ENCODE results near the gene GRIPAP1.

Gene GRIPAP1, protein sequence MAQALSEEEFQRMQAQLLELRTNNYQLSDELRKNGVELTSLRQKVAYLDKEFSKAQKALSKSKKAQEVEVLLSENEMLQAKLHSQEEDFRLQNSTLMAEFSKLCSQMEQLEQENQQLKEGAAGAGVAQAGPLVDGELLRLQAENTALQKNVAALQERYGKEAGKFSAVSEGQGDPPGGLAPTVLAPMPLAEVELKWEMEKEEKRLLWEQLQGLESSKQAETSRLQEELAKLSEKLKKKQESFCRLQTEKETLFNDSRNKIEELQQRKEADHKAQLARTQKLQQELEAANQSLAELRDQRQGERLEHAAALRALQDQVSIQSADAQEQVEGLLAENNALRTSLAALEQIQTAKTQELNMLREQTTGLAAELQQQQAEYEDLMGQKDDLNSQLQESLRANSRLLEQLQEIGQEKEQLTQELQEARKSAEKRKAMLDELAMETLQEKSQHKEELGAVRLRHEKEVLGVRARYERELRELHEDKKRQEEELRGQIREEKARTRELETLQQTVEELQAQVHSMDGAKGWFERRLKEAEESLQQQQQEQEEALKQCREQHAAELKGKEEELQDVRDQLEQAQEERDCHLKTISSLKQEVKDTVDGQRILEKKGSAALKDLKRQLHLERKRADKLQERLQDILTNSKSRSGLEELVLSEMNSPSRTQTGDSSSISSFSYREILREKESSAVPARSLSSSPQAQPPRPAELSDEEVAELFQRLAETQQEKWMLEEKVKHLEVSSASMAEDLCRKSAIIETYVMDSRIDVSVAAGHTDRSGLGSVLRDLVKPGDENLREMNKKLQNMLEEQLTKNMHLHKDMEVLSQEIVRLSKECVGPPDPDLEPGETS

DNA sequence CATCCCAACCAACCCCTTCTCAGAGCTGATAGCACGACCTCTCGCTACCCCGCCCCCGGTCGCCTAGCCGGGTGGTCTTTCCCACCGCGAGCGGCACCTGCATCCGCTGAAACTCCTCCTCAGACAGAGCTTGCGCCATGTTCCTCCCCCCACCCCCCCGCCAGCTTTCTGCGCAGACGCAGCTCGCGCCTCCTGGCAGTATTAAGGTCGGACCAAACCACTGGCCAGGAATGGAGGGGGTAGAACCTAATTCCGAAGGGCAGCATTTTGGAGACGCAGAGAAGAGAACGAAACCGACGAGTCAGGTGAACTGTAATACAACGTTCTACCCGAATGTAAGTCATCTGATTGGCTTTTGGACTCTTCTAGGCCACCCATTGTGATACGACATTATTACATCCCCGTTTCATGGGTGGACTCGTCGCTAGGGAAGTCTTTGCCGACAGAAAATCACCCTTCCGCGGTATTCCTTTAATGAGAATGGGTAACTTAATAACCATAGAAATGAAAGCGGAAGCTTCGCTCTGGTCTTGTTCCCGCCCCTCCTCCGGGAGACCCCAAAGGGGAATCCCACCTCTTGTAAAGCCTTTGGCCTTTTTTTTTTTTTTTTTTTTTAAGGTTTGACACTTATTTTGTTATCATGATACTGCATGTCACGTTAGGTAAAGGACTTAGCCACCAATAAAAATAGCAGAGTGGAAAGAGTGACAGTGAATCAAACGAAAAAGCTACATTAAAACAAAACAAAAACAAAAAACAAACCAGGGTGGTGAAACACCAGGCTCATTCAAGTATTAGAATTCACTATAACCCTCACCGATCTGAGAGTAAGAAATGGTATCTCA, at the start of gene GRIPAP1:
GRIPAP1 (minus strand) TSS at position 174 of the 845 bp plus-strand sequence; CDS start at position 139, 35 bp downstream.
- DNase-seq, result peak; percentile 96
- in situ Hi-C loops (cut with MboI; ENCODE audit: low pct_unique_long_range_greater_than_20kb, low sequenced_read_pairs), result no loop called here

DNA sequence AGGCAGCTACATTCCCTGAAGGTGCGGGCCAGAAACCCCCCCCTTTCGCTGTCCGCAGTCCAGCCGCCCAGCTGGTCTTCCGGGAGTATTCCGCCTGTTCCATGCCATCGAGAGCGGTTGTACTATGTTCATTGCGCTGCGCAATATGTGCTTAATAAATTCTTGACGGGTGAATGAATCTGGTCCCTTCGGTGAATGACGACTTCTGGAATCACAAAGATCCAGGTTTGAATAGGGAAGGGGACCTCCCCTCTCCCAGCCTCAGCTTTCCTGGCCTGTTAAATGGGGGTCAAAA, 41.9 kb upstream of the GRIPAP1 start:
- in situ Hi-C loops (cut with MboI; ENCODE audit: low pct_unique_long_range_greater_than_20kb, low sequenced_read_pairs), result no loop called here
- DNase-seq, result no peak

DNA sequence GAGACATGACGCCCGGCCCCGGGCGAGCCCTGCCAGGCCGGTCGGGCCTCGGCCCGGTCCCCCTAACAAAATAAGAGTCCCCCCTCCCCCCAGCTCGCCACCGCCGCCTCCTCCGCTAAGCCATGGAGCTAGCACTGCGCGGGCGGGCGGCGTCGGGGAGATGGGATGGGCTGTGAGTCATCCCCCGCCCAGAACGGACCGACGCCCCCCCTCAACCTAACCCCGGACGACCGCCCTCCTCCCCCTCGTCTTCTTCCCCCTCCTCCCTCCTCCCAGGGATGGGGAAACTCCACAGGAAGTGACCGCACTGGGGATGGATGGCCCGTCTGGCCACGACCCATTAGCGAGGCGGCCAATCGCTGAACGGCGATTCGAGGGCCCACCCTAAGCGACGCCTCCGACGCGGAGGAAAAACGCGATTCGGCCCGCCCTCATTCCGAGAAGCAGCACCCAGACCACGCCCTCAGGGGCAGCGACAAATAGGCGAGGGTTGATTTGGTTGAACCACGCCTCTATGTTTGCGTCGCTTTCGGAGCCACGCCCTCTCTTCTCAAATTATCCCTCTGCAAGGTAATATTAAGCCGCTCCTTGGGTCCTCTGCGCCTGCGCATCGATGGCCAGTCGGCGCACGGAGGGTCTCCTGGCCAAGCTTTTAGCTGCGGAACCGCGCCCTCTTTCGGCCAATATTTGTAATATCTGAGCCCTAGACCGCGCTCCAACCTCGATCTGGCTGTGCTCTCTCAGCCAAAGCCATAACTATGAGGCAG, 41.3 kb upstream of the GRIPAP1 start, which contains the start of gene TFE3:
TFE3 (minus strand) TSS at position 138 of the 767 bp plus-strand sequence; CDS start at position 7, 131 bp downstream.
- in situ Hi-C loops (cut with MboI; ENCODE audit: low pct_unique_long_range_greater_than_20kb, low sequenced_read_pairs), result no loop called here
- DNase-seq, result peak; percentile 100

DNA sequence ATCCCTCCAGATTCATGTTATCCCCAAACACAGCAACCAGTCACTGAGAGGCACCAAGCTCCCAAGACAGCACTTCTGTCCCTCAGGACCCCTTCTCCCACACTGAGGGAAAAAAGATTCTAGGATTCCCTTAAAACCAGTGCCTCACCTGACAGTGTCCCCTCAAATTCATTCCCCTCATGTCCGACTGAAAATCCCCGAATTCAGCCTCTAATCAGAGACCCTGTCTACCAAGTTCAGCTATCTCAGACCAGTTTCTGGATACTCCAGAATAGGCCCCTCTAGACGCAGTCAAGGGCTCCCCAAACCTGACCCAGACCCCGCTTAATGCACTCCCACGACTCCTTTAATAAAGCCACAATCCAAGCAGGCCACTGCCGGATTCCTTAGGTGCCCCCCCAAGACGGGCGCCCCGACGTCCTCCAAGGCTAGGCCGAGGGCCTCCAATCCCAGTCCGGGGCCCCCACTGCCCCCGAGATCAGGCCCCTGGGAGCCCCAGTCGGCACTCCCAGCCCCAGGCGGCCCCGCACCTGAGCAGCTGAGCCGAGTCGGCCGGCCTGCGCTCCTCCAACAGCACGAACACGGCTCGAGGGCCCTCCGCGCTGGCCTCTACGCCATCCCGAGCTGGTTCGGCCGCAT, 40.6 kb upstream of the GRIPAP1 start:
- peak; percentile 24 for DNase-seq
- in situ Hi-C loops (cut with MboI; ENCODE audit: low pct_unique_long_range_greater_than_20kb, low sequenced_read_pairs), result no loop called here

DNA sequence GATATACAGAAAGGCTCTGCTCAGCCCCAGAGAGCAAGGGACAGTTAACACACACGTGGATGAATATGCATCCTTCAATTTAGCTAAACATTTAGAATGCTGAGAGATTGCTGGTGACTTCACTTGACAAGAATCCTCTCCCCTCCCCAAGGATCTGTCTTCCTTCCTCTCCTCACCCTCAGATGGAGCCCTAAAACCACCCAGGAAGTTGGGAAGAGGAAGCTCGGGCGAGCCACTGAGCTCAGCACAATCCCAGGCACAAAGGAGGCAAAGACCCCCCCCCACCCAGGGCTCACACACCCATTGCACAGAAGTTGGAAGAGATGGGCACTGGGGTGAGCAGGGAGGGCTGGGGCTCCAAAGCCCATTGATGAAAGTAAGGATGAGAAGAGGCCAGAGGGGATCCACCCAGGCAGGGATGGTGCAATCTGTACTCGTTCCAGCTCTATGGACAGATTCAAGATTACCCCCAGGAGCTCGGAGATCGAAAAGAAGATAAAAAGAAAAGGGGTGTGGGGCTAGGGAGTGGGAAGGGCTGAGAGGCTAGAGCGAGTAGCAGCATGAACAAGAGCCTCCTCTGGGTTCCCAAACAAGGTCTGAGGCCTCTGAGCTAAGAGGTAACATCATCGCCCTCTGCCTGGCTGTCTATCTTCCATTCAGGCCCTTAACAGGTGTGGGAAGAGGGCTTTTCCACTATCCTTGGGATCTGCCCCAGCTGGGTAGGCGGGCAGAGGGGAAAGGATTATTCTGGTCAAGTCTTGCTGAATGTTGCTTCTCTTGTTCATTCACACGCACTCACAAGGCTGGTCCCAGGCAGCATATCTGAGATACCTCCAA, 39.9 kb upstream of the GRIPAP1 start:
- DNase-seq, result peak; percentile 48
- in situ Hi-C loops (cut with MboI; ENCODE audit: low pct_unique_long_range_greater_than_20kb, low sequenced_read_pairs), result no loop called here

DNA sequence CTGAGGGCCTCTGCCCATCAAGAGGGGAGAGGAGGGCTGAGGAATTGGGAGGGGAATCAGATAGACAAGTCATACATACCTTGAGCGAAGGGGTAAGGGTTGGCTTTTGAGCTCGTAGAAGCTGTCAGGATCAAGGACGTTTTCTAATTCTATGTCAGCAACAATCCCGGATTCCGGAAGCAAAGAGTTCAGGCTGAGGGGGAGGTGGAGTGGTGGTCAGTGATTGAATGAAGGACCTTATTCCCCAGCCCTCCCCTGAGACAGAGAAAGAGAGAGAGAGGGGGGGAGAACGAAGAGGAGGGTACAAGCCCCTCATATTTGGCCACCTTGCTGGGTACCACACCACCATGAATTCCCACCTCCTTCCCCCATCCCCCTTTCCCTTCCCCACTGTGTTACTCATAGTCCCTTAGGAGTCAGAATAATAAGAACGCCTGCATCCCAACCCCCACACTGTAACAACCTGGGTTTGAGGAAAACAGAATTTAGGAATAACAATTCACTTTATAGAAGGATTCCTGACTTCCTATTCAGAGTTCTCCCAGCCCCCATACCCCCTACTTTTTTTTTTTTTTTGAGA, 38.4 kb upstream of the GRIPAP1 start:
- no peak for DNase-seq
- in situ Hi-C loops (cut with MboI; ENCODE audit: low pct_unique_long_range_greater_than_20kb, low sequenced_read_pairs), result no loop called here

DNA sequence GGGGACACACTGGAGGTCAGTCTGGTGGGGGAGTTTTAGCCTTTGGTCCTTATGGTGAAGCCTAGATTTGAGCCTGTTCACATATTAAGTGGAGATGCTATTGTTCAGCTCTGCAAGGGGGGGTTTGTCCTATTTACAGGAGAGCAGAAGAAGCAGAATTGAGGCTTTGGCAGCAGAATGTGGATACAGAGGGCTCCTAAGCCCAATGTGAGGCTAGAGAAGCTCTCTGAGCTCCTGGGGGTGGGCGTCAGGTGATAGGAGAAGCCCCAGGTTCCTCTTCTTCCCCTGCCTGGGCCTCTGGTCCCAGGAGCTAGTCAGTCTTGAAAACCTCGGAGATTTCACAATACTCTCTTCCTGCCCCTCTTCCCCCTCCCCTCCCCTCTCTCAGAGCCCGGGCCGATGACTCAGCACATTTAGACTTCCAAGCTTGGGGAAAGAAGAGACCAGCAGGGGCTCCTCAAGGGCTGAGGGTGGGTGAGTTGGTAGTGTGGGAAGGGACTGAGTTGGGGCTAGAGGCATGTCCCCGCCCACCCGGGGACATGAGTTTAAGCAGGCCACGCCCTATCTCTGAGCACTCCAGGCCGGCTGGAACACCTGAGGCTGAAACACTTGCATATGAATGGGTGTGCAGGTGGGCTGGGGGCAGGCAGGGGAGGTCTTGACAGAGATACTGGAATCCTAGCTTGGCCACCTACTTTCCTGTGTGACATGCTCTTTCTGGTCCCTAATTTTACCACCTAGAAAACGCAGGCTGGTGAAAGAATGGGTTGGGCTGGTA, 37.7 kb upstream of the GRIPAP1 start:
- DNase-seq, result peak; percentile 98
- in situ Hi-C loops (cut with MboI; ENCODE audit: low pct_unique_long_range_greater_than_20kb, low sequenced_read_pairs), result no loop called here

DNA sequence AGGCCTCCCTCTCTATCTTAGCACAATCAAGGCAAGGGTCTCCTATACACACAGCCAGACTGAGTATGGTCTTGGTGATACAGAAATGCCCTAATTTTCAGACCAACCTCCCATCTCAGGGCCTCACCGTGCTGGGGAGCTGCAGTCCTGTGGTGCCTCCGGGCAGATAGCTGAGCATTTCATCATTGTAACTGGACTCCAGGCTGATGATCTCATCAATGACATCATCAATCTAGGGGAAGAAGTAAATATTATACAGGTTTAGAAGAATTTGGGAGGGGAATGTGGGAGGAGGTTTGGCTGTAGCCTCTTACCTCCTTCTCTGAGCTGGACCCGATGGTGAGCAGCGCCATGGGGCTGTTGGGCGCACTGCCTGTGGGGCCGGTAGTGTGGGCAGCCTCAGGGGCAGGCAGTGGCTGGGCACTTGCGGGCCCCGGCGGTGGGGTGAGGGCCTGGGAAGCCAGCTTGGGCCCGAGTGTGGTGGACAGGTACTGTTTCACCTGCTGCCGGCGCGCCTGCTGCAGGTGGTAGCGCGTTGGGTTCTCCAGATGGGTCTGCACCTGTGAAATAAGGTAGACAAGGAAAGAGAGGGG, 35.9 kb upstream of the GRIPAP1 start:
- in situ Hi-C loops (cut with MboI; ENCODE audit: low pct_unique_long_range_greater_than_20kb, low sequenced_read_pairs), result no loop called here
- no peak for DNase-seq

DNA sequence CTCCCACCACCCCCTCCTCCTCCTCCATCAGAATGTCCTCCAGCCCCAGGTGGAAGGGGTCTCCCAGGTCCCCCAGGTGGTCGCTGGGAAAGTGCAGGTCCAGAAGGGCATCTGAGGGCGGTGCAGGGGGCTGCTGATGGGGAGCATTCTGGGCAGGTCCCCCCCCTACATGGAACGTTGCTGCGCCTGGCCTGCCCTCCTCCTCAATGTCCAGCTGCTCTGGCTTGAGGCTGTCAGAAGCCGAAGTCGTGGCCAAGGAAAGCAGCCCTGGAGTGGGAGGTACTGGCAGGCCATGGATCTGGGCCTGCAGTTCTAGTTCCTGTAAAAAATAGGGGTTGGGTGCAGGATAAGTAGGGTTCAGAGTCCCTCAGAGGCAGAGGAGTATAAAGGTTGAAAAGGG, 28.2 kb upstream of the GRIPAP1 start:
- in situ Hi-C loops (cut with MboI; ENCODE audit: low pct_unique_long_range_greater_than_20kb, low sequenced_read_pairs), result no loop called here
- no peak for DNase-seq

DNA sequence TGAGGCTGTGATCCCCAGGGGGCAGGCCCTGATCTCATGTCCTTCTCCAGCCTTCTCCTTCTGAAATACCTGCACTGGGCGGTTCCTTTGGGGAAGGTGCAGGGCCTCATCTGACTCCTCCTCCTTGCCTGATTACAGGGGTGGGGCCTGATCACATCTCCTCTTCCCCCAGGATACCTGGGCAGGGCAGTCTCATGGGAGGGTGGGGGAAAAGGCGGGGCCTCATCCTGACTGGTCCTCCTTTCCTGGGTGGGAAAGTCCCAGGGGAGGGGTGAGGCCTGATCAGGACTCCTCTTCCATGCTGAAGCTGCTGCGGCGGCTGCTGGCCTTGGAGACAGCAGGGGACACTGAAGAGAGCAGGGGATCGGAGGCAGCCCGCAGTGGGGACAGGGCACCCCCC, 27.8 kb upstream of the GRIPAP1 start:
- in situ Hi-C loops (cut with MboI; ENCODE audit: low pct_unique_long_range_greater_than_20kb, low sequenced_read_pairs), result no loop called here
- DNase-seq, result no peak

DNA sequence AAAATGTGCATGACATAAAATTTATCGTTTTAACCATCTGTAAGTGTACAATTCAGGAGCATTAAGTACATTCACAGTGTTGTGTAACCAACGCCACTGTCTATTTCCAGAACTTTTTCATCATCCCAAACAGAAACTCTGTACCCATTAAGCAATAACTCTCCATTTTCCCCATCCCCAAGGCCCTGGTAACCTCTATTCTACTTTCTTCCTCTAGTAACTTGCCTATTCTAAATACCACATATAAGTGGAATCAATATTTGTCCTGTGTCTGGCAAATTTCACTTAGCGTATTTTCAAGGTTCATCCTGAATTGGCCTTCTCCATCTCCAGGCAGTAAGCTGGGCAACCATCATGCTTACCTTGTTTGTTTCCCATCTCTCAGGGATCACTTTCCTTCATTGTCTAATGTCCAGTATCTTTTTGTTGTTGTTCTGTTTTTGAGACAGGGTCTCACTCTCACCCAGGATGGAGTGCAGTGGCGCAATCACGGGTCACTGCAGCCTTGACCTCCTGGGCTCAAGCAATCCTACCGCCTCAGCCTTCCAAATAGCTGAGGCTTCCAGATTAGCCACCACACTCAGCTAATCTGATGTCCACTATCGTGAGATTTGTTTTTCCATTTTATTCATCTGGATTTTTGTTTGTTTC, 17.7 kb upstream of the GRIPAP1 start:
- in situ Hi-C loops (cut with MboI; ENCODE audit: low pct_unique_long_range_greater_than_20kb, low sequenced_read_pairs), result no loop called here
- no peak for DNase-seq

DNA sequence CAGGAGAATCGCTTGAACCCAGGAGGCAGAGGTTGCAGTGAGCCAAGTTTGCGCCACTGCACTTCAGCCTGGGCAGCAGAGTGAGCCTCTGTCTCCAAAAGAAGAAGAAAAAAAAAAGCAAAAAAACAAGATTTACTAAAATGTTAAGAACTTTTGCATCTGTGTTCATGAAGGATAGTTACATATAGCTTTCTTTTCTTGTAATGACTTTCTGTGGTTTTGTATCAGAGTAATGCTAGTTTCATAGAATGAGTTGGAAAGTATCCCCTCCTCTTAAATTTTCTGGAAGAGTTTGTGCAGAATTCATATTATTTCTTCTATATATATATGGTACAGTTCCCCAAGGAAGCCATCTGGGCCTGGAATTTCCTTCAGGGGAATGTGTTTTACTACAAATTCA, 17.0 kb upstream of the GRIPAP1 start:
- in situ Hi-C loops (cut with MboI; ENCODE audit: low pct_unique_long_range_greater_than_20kb, low sequenced_read_pairs), result no loop called here
- no peak for DNase-seq

DNA sequence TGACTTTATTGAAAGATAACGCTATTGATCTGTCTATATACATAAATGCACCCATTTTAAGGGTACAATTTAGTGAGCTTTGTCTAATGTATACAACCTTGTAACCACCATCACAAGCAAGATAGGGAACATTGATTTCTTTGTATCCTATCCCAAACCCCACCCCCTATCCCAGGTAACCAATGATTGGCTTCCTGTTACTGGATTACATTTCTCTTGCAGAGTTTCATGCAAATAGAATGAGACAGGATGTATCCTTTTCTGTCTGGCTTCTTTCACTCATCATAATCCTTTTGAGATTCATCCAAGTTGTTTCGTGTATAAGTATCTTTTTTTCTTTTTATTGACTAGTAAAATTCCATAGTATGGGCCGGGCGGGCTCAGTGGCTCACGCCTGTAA, 1.6 kb upstream of the GRIPAP1 start:
- in situ Hi-C loops (cut with MboI; ENCODE audit: low pct_unique_long_range_greater_than_20kb, low sequenced_read_pairs), result no loop called here
- DNase-seq, result no peak

DNA sequence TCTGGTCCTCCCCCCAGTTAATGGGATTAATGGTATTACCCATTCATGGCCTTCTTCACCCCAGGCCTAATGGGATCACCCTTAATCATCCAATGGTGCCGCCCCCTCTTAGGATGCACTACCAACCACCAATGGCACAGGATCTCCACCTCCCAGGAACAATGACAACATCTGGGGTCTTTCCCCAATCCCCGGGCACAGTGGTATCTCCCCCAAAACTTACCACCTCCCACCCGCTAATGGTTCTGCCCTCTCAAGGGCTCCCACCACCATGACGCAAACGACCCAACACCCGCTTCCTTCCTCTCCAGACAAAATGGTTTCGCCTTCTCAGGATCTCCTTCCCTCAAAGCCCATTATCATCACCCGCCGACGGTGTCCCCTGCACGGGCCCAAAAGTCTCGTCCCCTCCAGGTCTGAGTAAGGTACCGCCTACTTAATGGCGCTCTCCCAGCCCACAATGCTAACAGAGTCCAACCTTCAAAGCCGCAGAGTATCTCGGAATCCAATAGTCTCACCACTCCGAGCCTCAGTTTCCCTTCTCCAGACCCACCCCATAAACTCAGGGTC, 458 bp downstream of the GRIPAP1 start:
- DNase-seq, result peak; percentile 75
- in situ Hi-C loops (cut with MboI; ENCODE audit: low pct_unique_long_range_greater_than_20kb, low sequenced_read_pairs), result no loop called here

DNA sequence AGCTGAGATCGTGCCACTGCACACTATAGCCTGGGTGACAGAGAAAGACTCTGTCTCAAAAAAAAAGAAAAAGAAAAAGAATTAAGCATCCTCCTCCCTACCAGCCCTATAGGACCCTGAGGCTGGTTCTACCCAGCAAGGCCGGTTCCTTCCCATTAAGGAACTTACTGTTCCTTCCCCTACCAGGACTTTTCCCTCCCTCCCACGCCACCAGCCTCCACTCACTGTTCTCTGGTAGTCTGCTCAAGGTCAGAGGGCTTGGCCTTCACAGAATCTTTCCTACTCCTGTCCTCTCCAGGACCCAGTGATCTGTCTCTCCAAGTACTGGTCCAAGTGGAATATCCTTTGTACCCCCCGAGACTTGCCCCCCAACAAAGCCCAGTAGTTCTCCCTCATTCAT, 1.4 kb downstream of the GRIPAP1 start:
- in situ Hi-C loops (cut with MboI; ENCODE audit: low pct_unique_long_range_greater_than_20kb, low sequenced_read_pairs), result no loop called here
- no peak for DNase-seq

All from KBM-7 (cell line).